K562 (cell line): ENCODE data around the gene POT1. TPM values are rescaled to one million over a fixed set of nuclear protein-coding genes. Genes with fewer than 3 reads are reported as not detected.

Experiments
- CBX5 ChIP-seq: IDR thresholded peaks from 2 replicates; pipeline ENCODE4 v1.6.1; 2014; ENCODE audit warnings: low read depth, borderline replicate concordance
- CHAMP1 ChIP-seq: fragments of 450-650 bp; IDR thresholded peaks from 2 replicates; pipeline ENCODE4 v1.6.1; 2016; ENCODE audit warnings: mild to moderate bottlenecking
- EGR1 ChIP-seq: fragments of 450-650 bp; conservative IDR thresholded peaks from 2 replicates; pipeline ENCODE4 v1.6.1; 2017; ENCODE audit warnings: mild to moderate bottlenecking
- HMG20B ChIP-seq: fragments of 250-450 bp; sonication (Bioruptor Pico); IDR thresholded peaks from 2 replicates; pipeline ENCODE4 v1.5.0; 2021; ENCODE audit warnings: mild to moderate bottlenecking
- HOXB6 ChIP-seq: fragments of 250-450 bp; sonication (Bioruptor Pico); IDR thresholded peaks from 2 replicates; pipeline ENCODE4 v1.5.1; 2022; ENCODE audit warnings: mild to moderate bottlenecking, borderline replicate concordance
- HSF4 ChIP-seq: fragments of 250-450 bp; sonication (Bioruptor Pico); IDR thresholded peaks from 2 replicates; pipeline ENCODE4 v2.1.2; 2022; ENCODE audit warnings: mild to moderate bottlenecking, moderate library complexity, borderline replicate concordance
- KLF13 ChIP-seq: fragments of 450-650 bp; IDR thresholded peaks from 2 replicates; pipeline ENCODE4 v1.6.1; 2016; ENCODE audit warnings: missing genetic modification characterization, low read depth, mild to moderate bottlenecking, missing compliant biosample characterization, moderate library complexity, borderline replicate concordance
- LCOR ChIP-seq: sonication (generic); formaldehyde crosslinking; IDR thresholded peaks from 2 replicates; pipeline ENCODE4 v1.8.0; 2022; ENCODE audit warnings: mild to moderate bottlenecking, missing genetic modification reagents
- MEIS2 ChIP-seq: fragments of 450-650 bp; IDR thresholded peaks from 2 replicates; pipeline ENCODE4 v1.6.1; 2014; ENCODE audit warnings: mild to moderate bottlenecking; ENCODE audit not compliant: partially characterized antibody
- NFRKB ChIP-seq: fragments of 450-650 bp; IDR thresholded peaks from 2 replicates; pipeline ENCODE4 v1.6.1; 2016; ENCODE audit warnings: low read depth
- PHF8 ChIP-seq: fragments of 200-600 bp; sonication (generic); IDR thresholded peaks from 2 replicates; pipeline ENCODE4 v1.6.1; 2012; ENCODE audit warnings: mixed run types, mild to moderate bottlenecking, inconsistent platforms, low read length, moderate library complexity, borderline replicate concordance
- PTBP1 ChIP-seq: fragments of 200-400 bp; formaldehyde crosslinking; IDR thresholded peaks from 2 replicates; pipeline ENCODE4 v1.6.1; 2017; ENCODE audit warnings: low read depth, low read length
- PYGO2 ChIP-seq: fragments of 450-650 bp; IDR thresholded peaks from 2 replicates; pipeline ENCODE4 v1.6.1; 2016; ENCODE audit warnings: mild to moderate bottlenecking, missing genetic modification characterization, moderate library complexity, missing compliant biosample characterization
- TAL1 ChIP-seq: fragments of 450-650 bp; IDR thresholded peaks from 2 replicates; pipeline ENCODE4 v1.6.1; 2016; ENCODE audit warnings: mild to moderate bottlenecking
- TOE1 ChIP-seq, 2 experiments: fragments of 450-650 bp in 1 of 2; sonication (generic) in 1 of 2; formaldehyde crosslinking in 1 of 2; IDR thresholded peaks; 2 replicates each; pipeline versions ENCODE4 v1.7.1 to v1.8.0; 2016 to 2022; ENCODE audit warnings: borderline replicate concordance in 2 of 2, mild to moderate bottlenecking in 2 of 2, antibody characterized with exemption in 1 of 2, inconsistent platforms in 1 of 2, low read depth in 1 of 2, missing genetic modification reagents in 1 of 2, moderate library complexity in 1 of 2
- TSC22D4 ChIP-seq: fragments of 450-650 bp; IDR thresholded peaks from 2 replicates; pipeline ENCODE4 v1.6.1; 2016; ENCODE audit warnings: missing genetic modification characterization, missing biosample characterization, control low read depth
- U2AF1 ChIP-seq: fragments of 200-400 bp; formaldehyde crosslinking; optimal IDR thresholded peaks from 2 replicates; pipeline ENCODE3; 2017; ENCODE audit warnings: mild to moderate bottlenecking, low read depth, low read length, moderate library complexity
- USF1 ChIP-seq: sonication (generic); formaldehyde crosslinking; IDR thresholded peaks from 2 replicates; pipeline ENCODE4 v1.9.0; 2022; ENCODE audit warnings: mild to moderate bottlenecking, missing genetic modification reagents
- ZNF217 ChIP-seq: sonication (generic); formaldehyde crosslinking; IDR thresholded peaks from 2 replicates; pipeline ENCODE4 v1.8.0; 2022; ENCODE audit warnings: mild to moderate bottlenecking, missing genetic modification reagents
- ZNF274 ChIP-seq: IDR thresholded peaks from 2 replicates; pipeline ENCODE4 v1.6.1; 2011; ENCODE audit warnings: low read depth, mild to moderate bottlenecking, low read length, moderate library complexity, borderline replicate concordance
- ZNF431 ChIP-seq: sonication (generic); formaldehyde crosslinking; IDR thresholded peaks from 2 replicates; pipeline ENCODE4 v1.8.0; 2022; ENCODE audit warnings: mild to moderate bottlenecking, missing genetic modification reagents
- polyA plus RNA-seq, 8 experiments: library from polyadenylated mRNA; depleted of rRNA in 4 of 8; stranded (reverse) in 5 of 8; unstranded in 3 of 8; fragments of >200 nt; fragmentation: Nextera tagmentation in 2 of 8; fragmentation: Illumina TruSeq in 1 of 8; extraction: Ambion mirVana in 2 of 8; extraction: Trizol in 1 of 8; gene quantifications; 2 replicates each; pipeline versions ENCODE4 v1.2.1 to v1.2.3, GENCODE V29; 2011 to 2014; ENCODE audit warnings: inconsistent platforms in 1 of 8, missing spikeins in 1 of 8
- total RNA-seq, 7 experiments: library from RNA; depleted of rRNA in 6 of 7; stranded (reverse); fragments of >200 nt in 6 of 7; fragmentation: Illumina TruSeq in 2 of 7; extraction: Trizol in 2 of 7; gene quantifications; 2 replicates each; pipeline versions ENCODE4 v1.2.1 to v1.2.3, GENCODE V29; 2011 to 2021; ENCODE audit warnings: low replicate concordance in 1 of 7
- TF ChIP-seq, protein P1 (sequence below): sonication (generic); formaldehyde crosslinking; IDR thresholded peaks from 2 replicates; pipeline ENCODE4 v1.8.0; 2022; ENCODE audit warnings: missing genetic modification reagents, mild to moderate bottlenecking, borderline replicate concordance

POT1 gene
- total and polyA plus RNA-seq, 9 of the 15 experiments (the other 6 are each of a cell fraction or from before 2014, with no cell fraction given), result 37.9 to 140 (median 63.6) TPM

- TF ChIP-seq PHF8, result no peak
- TF ChIP-seq KLF13 (tag), result no peak
- TF ChIP-seq ZNF431, result no peak
- TF ChIP-seq ZNF274, result no peak
- peak; percentile 64 for TF ChIP-seq EGR1
- TF ChIP-seq NFRKB, result 0 out of 2 replicates have a peak, but pooled peaks have one; percentile 12
- no peak for TF ChIP-seq CHAMP1
- no peak for TF ChIP-seq HMG20B
- no peak for TF ChIP-seq ZNF217 (CRISPR knock-in tag)
- TF ChIP-seq TAL1, result no peak
- TF ChIP-seq CBX5, result no peak
- TF ChIP-seq, protein P1, sequence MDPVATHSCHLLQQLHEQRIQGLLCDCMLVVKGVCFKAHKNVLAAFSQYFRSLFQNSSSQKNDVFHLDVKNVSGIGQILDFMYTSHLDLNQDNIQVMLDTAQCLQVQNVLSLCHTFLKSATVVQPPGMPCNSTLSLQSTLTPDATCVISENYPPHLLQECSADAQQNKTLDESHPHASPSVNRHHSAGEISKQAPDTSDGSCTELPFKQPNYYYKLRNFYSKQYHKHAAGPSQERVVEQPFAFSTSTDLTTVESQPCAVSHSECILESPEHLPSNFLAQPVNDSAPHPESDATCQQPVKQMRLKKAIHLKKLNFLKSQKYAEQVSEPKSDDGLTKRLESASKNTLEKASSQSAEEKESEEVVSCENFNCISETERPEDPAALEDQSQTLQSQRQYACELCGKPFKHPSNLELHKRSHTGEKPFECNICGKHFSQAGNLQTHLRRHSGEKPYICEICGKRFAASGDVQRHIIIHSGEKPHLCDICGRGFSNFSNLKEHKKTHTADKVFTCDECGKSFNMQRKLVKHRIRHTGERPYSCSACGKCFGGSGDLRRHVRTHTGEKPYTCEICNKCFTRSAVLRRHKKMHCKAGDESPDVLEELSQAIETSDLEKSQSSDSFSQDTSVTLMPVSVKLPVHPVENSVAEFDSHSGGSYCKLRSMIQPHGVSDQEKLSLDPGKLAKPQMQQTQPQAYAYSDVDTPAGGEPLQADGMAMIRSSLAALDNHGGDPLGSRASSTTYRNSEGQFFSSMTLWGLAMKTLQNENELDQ (CRISPR knock-in tag), result no peak
- no peak for TF ChIP-seq HSF4 (CRISPR knock-in tag)
- TF ChIP-seq HOXB6 (CRISPR knock-in tag), result no peak
- TF ChIP-seq TOE1 (IDR thresholded peaks at IDR 0.05; ENCODE audit: borderline replicate concordance), result no peak
- TF ChIP-seq TOE1 (CRISPR knock-in tag; IDR thresholded peaks at IDR 0.05; ENCODE audit: borderline replicate concordance, low read depth), result no peak
- TF ChIP-seq TSC22D4 (tag), result no peak
- no peak for TF ChIP-seq MEIS2
- TF ChIP-seq PYGO2 (tag), result no peak
- TF ChIP-seq LCOR (CRISPR knock-in tag), result no peak
- no peak for TF ChIP-seq PTBP1
- TF ChIP-seq U2AF1, result no peak
- no peak for TF ChIP-seq USF1 (CRISPR knock-in tag)
These were observed 1.3 kb upstream of the POT1 start (continued) for GRCh38 chr7:124930655-124931597.
